D721Med (cell line): ENCODE results near the gene GEMIN8.

ENCODE experiments used
- DNase-seq: peaks from one replicate; pipeline ENCODE4 v3.0.0; 2011; ENCODE audit warnings: low spot score; ENCODE audit not compliant: insufficient read length
- FAIRE-seq: peaks from 2 replicates; lab custom pipeline; 2011; peaks lifted over from hg19 to GRCh38; lab: Jason Lieb, UNC
- CTCF ChIP-seq: IDR thresholded peaks from 2 replicates; pipeline ENCODE4 v1.5.1; 2012; ENCODE audit warnings: mild to moderate bottlenecking, control low read depth; ENCODE audit not compliant: insufficient read depth; ENCODE audit errors: missing control alignments

GEMIN8 gene

GRCh38 chrX:14032406-14032805 lies 2.7 kb upstream of the GEMIN8 start:
- FAIRE-seq (peak; percentile 88), DNase-seq (no peak)
- TF ChIP-seq CTCF, result peak; percentile 53

- no peak for FAIRE-seq
- TF ChIP-seq CTCF, result no peak
- DNase-seq, result no peak
Observed at GRCh38 chrX:14030174-14030530, 460 bp upstream of the GEMIN8 start.

- FAIRE-seq, result no peak
- DNase-seq, result no peak
- no peak for TF ChIP-seq CTCF
Observed at GRCh38 chrX:14029039-14029424, 660 bp downstream of the GEMIN8 start.

GRCh38 chrX:14028473-14028872 lies 1.2 kb downstream of the GEMIN8 start:
- TF ChIP-seq CTCF, result no peak
- FAIRE-seq (peak; percentile 64), DNase-seq (no peak)

DNA sequence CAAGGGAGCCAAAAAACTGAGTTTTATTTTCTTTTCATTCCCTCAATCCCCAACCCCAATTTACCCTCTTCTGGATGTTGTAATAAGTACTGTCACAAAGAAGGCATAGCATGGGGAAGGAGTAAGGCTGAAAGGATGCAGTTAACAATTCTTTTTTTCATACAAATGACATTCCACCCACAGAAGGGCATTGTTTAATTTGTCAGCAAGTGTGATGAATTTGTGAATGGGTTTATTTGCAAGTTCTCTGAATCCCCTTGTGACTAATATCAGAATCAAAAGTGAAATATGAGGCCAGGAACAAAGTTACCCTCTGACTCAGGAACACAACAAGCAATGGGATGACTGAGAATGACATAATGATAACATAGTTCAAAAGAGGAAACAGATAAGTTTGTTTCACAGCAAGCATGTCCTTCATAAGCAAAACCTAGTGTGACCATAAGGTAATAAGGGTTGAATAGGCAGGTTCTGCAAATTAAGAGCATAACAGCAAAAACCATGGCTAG lies 2.1 kb downstream of the GEMIN8 start:
- DNase-seq (no peak), FAIRE-seq (no peak)

GRCh38 chrX:14027036-14027435 lies 2.7 kb downstream of the GEMIN8 start:
- FAIRE-seq, result no peak

More for the DNA sequence above, 2.1 kb downstream of the GEMIN8 start:
- no peak for TF ChIP-seq CTCF

More at GRCh38 chrX:14027036-14027435, 2.7 kb downstream of the GEMIN8 start:
- TF ChIP-seq CTCF, result no peak
- no peak for DNase-seq
